Fibroblast of skin of abdomen (primary cell): ENCODE results near the gene IGFLR1.
"Not testable (repeated sequence)": the region's sequence is repeated elsewhere in the genome, so short reads cannot be mapped to it uniquely, and the experiment has no call there.

Source experiments
- DNase-seq: peaks from one replicate; pipeline ENCODE4 v3.0.0-alpha.2; 2013

The IGFLR1 gene

GRCh38 chr19:35704218-35704617 is 38.0 kb downstream of the IGFLR1 start, which contains the start of gene ZBTB32:
ZBTB32 (plus strand) TSS chr19:35704558; CDS start chr19:35714627, 10,069 bp downstream.
- peak; percentile 56 for DNase-seq

- DNase-seq = no peak
Measured at GRCh38 chr19:35703343-35703742, 38.9 kb downstream of the IGFLR1 start.

GRCh38 chr19:35702223-35703012 is 39.8 kb downstream of the IGFLR1 start:
- DNase-seq = peak; percentile 97

GRCh38 chr19:35696835-35697234 is 45.4 kb downstream of the IGFLR1 start:
- no peak for DNase-seq

GRCh38 chr19:35695895-35696422 is 46.3 kb downstream of the IGFLR1 start:
- no peak for DNase-seq

GRCh38 chr19:35693835-35694599 is 48.2 kb downstream of the IGFLR1 start:
- peak; percentile 82 for DNase-seq

GRCh38 chr19:35693422-35693821 is 48.8 kb downstream of the IGFLR1 start:
- no peak for DNase-seq

- DNase-seq = no peak
Measured at GRCh38 chr19:35692010-35692409, 50.2 kb downstream of the IGFLR1 start.

- DNase-seq = not testable (repeated sequence)
Measured at GRCh38 chr19:35691106-35691505, 51.1 kb downstream of the IGFLR1 start.

- peak; percentile 9 for DNase-seq
Measured at GRCh38 chr19:35689836-35690235, 52.4 kb downstream of the IGFLR1 start.
